Activated CD8-positive, alpha-beta memory T cell treated with anti-CD3 and anti-CD28 coated beads, Interleukin-2, amount 10 ng/mL, durations not matched to agents 7 days and 5 days (primary cell): ENCODE measurements around the gene TSPAN13. TPM values are rescaled to one million over a fixed set of nuclear protein-coding genes. Genes with fewer than 3 reads are reported as not detected.

Experiments used
- ATAC-seq: fragments of 150-1000 bp; cut with Tn5 transposase; one replicate; pipeline ENCODE4 v1.10.0; 2021; ENCODE audit warnings: moderate library complexity
- CTCF ChIA-PET: fragments of 350-600 bp; sonication (Branson Sonifier 250); formaldehyde crosslinking; loops from one replicate; lab custom pipeline; 2021; ENCODE audit warnings: antibody characterized with exemption; lab: Charles Lee
- DNase-seq: peaks from one replicate; pipeline ENCODE4 v3.0.0-alpha.2; 2020
- H3K27ac Mint-ChIP-seq: one replicate; pipeline ENCODE4 v1.8.0; 2021; ENCODE audit warnings: mild to moderate bottlenecking, mixed read lengths
- H3K27me3 Mint-ChIP-seq: one replicate; pipeline ENCODE4 v1.8.0; 2021; ENCODE audit warnings: mixed read lengths
- H3K36me3 Mint-ChIP-seq: one replicate; pipeline ENCODE4 v1.8.0; 2021; ENCODE audit warnings: mild to moderate bottlenecking, mixed read lengths
- H3K4me1 Mint-ChIP-seq: one replicate; pipeline ENCODE4 v1.8.0; 2021; ENCODE audit warnings: mixed read lengths
- H3K4me3 Mint-ChIP-seq: one replicate; pipeline ENCODE4 v1.8.0; 2021; ENCODE audit warnings: mild to moderate bottlenecking, moderate library complexity, mixed read lengths
- H3K9me3 Mint-ChIP-seq: one replicate; pipeline ENCODE4 v1.8.0; 2022; ENCODE audit warnings: low read depth, mixed read lengths
- total RNA-seq, 2 experiments: library from RNA; stranded (reverse); gene quantifications; one replicate each; pipeline ENCODE4 v1.2.3, GENCODE V29; 2021

The TSPAN13 gene
- total RNA-seq, 2 experiments from 2014 or later, result 0.41 to 2.7 TPM

GRCh38 chr7:16815001-16815400 is 61.4 kb downstream of the TSPAN13 start:
- DNase-seq, result no peak
- CTCF ChIA-PET, result no interaction called here
- no peaks in the 10 kb centered on the region for H3K36me3 Mint-ChIP-seq

DNA sequence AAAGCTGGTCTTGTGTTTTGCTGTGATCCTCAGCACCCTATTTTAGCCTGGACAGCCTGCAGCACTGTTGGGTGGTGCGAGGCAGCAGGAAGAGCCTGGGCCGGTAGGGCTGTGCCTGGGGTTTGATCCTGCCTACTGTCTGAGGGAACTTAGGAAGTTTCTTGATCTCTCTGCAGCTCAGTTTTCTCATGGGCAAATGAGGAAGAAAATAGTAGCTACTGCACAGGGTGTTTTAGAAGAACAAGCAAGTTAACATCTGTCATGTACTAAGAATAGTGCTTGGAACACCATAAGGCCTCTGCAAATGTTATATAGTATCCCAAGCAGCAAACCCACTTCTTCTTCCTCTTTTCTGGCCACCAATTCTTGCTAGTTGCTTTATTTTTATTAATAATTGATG is 63.3 kb downstream of the TSPAN13 start:
- CTCF ChIA-PET, result no interaction called here
- no peaks in the 10 kb centered on the region for H3K36me3 Mint-ChIP-seq

More at GRCh38 chr7:16815001-16815400, 61.4 kb downstream of the TSPAN13 start:
- Mint-ChIP-seq H3K9me3 (no peaks in the 10 kb centered on the region), H3K4me1 (no peaks in the 10 kb centered on the region), H3K27me3 (peaks cover 20% of the 10 kb centered on the region), H3K4me3 (no peak overlapping the region), H3K27ac (no peak overlapping the region)
- ATAC-seq, result no peak

GRCh38 chr7:16817536-16817935 is 64.0 kb downstream of the TSPAN13 start:
- CTCF ChIA-PET, result no interaction called here
- ATAC-seq (no peak), DNase-seq (no peak)
- Mint-ChIP-seq H3K27me3 (peaks cover 19% of the 10 kb centered on the region), H3K4me1 (no peaks in the 10 kb centered on the region), H3K27ac (no peak overlapping the region), H3K9me3 (no peaks in the 10 kb centered on the region), H3K4me3 (no peak overlapping the region), H3K36me3 (no peaks in the 10 kb centered on the region)

More for the DNA sequence above, 63.3 kb downstream of the TSPAN13 start:
- Mint-ChIP-seq H3K27ac (no peak overlapping the region), H3K9me3 (no peaks in the 10 kb centered on the region), H3K27me3 (peaks cover 17% of the 10 kb centered on the region), H3K4me3 (no peak overlapping the region), H3K4me1 (no peaks in the 10 kb centered on the region)
- DNase-seq, result no peak
- ATAC-seq, result no peak

- Mint-ChIP-seq H3K4me1 (no peaks in the 10 kb centered on the region), H3K27ac (no peak overlapping the region), H3K27me3 (peaks cover 23% of the 10 kb centered on the region), H3K9me3 (no peaks in the 10 kb centered on the region), H3K4me3 (no peak overlapping the region), H3K36me3 (no peaks in the 10 kb centered on the region)
- DNase-seq (no peak), ATAC-seq (no peak)
- CTCF ChIA-PET, result no interaction called here
Observed at GRCh38 chr7:16818732-16819131, 65.2 kb downstream of the TSPAN13 start.

DNA sequence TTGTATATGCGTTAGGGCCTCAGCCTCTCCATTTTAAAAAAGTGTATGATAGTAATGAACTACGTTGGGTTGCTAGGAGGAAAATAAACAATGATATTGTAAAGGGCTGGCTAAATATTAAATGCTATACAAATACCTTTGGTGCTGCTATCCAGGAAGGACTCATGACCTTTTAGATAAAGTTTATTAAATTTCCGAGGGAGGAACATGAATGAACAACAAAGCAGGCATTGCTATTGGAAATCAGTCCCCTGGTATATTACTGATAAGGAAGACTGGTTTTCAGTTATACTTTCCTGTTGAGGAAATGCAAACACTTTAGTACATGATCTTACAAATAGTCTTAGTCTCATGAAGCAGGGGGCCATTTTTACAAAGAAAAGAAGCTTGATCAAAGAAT is 68.5 kb downstream of the TSPAN13 start:
- Mint-ChIP-seq H3K4me1 (no peaks in the 10 kb centered on the region), H3K36me3 (no peaks in the 10 kb centered on the region), H3K4me3 (no peak overlapping the region)

GRCh38 chr7:16826060-16826459 is 72.5 kb downstream of the TSPAN13 start:
- no peaks in the 10 kb centered on the region for H3K9me3 Mint-ChIP-seq
- DNase-seq (no peak), ATAC-seq (no peak)
- H3K27me3 Mint-ChIP-seq, result peaks cover 28% of the 10 kb centered on the region
- CTCF ChIA-PET, result no interaction called here
- H3K36me3 Mint-ChIP-seq, result no peaks in the 10 kb centered on the region
- H3K27ac Mint-ChIP-seq, result no peak overlapping the region
- no peak overlapping the region for H3K4me3 Mint-ChIP-seq
- no peaks in the 10 kb centered on the region for H3K4me1 Mint-ChIP-seq

More for the DNA sequence above, 68.5 kb downstream of the TSPAN13 start:
- ATAC-seq (no peak), DNase-seq (no peak)
- peaks cover 18% of the 10 kb centered on the region for H3K27me3 Mint-ChIP-seq
- H3K9me3 Mint-ChIP-seq, result no peaks in the 10 kb centered on the region
- CTCF ChIA-PET, result no interaction called here
- H3K27ac Mint-ChIP-seq, result no peak overlapping the region

DNA sequence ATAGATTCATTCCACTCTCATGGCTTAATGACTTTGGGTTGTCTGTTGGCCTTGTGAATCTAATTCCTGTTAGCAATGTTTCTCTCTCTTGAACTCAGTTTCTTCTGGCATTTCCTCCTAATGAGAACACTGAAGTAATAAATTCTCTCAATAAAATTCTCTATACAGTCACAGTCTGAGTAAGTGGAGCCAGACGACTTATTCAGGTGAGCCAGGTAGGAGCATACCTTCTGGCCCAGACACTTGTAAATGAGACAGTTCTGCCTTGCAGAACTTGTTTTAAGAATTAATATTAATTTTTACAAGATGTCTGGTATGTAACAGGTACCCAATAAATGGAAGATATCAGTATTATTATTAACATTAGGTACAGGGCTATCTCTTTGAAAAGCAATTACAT is 79.8 kb downstream of the TSPAN13 start:
- DNase-seq, result no peak
- H3K4me3 Mint-ChIP-seq, result no peak overlapping the region
- H3K27ac Mint-ChIP-seq, result no peak overlapping the region
- H3K36me3 Mint-ChIP-seq, result no peaks in the 10 kb centered on the region
- peaks cover 19% of the 10 kb centered on the region for H3K27me3 Mint-ChIP-seq
- no peak for ATAC-seq
- H3K9me3 Mint-ChIP-seq, result no peaks in the 10 kb centered on the region
- no peaks in the 10 kb centered on the region for H3K4me1 Mint-ChIP-seq
- CTCF ChIA-PET, result no interaction called here

Other genes with a start within 250 kb of the TSPAN13 start
- gene LRRC72, start 226.9 kb upstream of the TSPAN13 start, total RNA-seq, result not detected
- gene ANKMY2, start 108.0 kb upstream of the TSPAN13 start, total RNA-seq, result 10 to 100 TPM; 11.5 to 13.1 TPM
- gene BZW2, start 107.6 kb upstream of the TSPAN13 start, total RNA-seq, result 10 to 100 TPM; 49.9 to 72.1 TPM
- gene AGR2, start 51.2 kb downstream of the TSPAN13 start, total RNA-seq, result not detected
- not detected for gene AGR3, start 128.2 kb downstream of the TSPAN13 start, total RNA-seq